Fibroblast of gingiva (primary cell): Measurements from ENCODE around the gene FAM163B.

Experiments
- DNase-seq: peaks from one replicate; pipeline ENCODE4 v3.0.0-alpha.2; 2011; ENCODE audit warnings: low read depth

The FAM163B gene

GRCh38 chr9:133597316-133597957 is 11.8 kb downstream of the FAM163B start:
- no peak for DNase-seq

DNA sequence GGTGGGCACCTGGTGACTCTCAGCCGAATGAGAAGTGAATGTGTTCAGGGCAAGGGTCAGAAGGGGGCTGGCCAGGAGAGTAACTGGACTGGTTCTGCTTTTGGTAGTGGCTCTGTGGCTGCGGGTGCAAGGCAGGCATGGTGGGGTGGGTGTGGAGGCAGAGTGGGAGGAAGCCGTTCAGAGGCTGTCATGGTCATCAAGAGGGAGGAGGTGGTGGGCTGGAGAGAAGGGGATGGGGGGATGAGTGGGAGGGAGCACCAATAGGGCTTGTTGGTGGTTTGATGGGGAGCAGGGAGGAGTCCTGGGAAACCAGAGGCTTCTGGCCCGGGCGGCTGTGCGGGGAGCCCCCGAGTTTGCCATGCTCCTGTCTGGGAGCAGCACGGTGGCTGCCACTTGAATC is 13.3 kb downstream of the FAM163B start:
- DNase-seq = no peak

GRCh38 chr9:133594310-133594709 is 14.9 kb downstream of the FAM163B start:
- DNase-seq = no peak

- no peak for DNase-seq
Measured at GRCh38 chr9:133593587-133594253, 15.5 kb downstream of the FAM163B start.

- DNase-seq = no peak
Measured at GRCh38 chr9:133592731-133593409, 16.3 kb downstream of the FAM163B start.

DNA sequence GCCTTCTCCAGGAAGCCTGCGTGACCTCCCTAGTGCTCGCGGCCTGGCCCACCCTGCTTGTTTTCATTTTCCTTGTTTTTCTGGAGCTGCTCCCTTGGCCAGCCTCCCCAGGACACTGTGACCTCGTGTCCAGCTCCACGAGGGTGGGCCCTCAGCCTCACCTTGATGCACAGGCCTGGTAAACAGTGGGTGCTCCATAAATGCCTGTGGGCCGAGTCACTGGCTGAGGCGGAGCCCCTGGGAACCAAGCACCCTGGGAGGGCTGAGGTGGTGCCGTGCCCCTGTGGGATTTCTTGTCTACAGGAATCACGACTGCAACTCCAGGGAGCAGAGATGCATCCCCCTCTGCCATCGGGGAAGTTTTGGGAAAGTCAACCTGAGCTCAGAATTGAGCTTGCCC is 17.2 kb downstream of the FAM163B start:
- no peak for DNase-seq

DNA sequence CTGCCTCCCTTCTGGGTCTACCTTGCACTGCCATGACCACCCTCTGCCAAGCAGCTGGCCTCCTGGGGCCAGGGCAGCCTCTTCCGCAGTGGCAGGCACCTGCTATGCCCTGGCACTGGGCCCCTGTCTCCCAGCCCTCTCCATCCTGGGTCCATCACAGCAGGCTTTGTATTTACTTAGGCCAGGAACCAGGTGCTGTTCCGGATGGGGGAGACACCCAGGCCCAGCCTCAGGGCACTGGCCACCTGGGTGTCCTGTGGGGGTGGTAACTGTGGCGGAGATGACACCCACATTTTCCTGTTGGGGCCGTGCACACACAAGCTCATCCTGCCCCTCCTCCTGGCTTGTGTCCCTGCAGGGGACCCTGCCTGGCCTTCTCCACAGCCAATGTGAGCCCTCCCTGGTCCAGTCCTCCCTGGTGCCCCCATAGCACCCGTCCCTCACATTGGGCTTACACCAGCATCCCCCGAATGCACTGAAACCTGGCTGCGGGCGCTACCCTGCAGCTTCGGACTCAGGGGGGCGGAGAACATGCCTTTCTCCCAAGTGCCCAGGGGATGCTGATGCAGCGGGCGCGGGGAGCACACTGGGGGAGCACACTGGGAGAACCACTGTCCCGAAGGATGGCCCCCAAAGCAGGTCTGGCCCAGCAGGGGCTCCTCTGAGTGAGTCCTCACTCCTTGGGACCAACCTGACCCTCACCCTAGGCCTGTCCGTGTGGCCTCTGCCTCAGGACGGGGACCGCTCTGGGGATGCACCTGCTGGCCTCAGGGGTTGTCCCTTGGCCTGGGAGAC is 17.9 kb downstream of the FAM163B start:
- DNase-seq = no peak

- DNase-seq = no peak
Measured at GRCh38 chr9:133590231-133590855, 18.8 kb downstream of the FAM163B start.

- no peak for DNase-seq
Measured at GRCh38 chr9:133589454-133590227, 19.5 kb downstream of the FAM163B start.

DNA sequence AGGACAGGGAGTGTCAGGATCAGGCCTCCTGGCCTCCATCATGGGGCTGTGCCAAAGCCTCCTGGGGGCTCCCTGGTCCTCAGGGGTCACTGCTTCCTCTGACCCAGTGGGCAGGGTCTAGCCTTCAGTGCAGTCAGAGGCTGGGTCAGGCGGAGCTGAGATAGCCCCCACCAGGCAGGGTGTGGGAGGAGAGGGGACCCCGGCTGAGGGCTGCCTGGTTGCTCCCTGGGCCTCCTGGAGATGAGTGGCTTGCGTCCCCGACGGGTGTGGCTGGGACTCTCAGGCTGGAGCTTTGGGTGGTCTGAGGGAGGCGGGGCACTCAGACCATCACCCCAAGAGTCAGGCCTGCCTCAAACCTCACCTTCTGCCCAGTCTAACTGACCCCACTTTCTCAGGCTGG is 21.7 kb downstream of the FAM163B start:
- DNase-seq = no peak

- DNase-seq = no peak
Measured at GRCh38 chr9:133587051-133587450, 22.1 kb downstream of the FAM163B start.

GRCh38 chr9:133585481-133586351 is 23.5 kb downstream of the FAM163B start:
- no peak for DNase-seq

DNA sequence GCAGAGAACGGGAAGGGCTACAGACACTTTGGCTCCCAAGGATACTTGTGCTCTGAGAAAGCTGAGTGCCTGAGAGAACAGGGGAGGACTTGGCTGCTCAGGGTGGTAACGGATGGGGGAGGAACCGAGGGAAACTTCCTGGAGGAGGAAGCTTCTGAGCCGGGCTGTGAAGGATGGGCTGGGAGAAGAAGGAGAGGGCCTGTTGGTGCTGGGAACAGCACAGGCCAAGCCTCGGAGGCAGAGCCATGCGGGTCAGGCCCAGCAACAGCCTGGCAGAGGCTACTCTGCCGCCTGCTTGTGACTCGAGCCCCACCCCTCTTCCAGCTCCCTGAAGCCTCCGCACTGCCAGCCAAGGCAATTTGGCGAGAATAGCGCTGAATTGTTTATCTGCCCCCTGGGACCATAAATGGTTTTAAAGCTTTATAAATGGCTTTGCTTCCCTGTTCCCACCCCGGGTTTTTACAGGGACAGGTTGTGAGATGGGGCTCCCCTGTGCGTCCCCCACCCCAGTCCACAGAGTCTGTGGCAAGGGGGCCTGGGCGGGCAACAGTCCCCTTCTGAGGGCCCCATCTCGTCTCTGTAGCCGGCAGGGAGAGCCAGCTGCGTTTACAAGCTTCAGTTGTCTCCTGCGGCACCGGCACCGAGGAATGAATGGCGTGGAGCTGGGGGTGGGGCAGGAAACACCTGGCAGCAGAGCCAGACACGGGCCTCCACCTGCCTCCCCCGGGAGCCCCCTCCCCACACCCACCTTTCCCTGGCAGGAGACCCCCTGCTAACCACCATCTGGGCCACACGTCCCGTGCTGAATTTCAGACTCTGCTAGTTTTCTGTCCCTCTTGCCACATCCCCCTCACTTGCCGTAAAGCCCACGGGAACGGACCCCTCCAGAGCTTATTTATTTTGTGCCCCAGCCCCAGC is 24.4 kb downstream of the FAM163B start:
- DNase-seq = no peak

DNA sequence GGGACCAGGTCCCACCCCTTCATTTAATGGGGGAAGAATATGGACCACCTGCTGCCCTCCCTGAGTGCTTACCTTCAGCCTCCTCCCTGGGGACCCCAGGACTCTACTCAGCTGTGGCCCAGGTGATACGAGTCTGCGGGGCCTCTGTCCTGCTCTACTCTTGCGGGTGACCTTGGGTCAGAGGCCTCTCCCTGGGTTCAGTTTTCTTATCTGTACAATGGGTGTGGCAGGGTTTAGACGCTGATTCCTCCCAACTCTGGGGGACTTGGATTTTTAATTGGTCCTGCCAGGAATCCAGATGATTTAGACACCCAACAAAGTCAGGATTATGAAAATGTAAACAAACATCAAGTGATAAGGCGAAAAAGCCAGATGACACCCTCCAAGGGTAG is 25.0 kb downstream of the FAM163B start:
- DNase-seq = no peak

GRCh38 chr9:133583586-133583985 is 25.6 kb downstream of the FAM163B start:
- DNase-seq = no peak

GRCh38 chr9:133583111-133583510 is 26.1 kb downstream of the FAM163B start:
- no peak for DNase-seq

DNA sequence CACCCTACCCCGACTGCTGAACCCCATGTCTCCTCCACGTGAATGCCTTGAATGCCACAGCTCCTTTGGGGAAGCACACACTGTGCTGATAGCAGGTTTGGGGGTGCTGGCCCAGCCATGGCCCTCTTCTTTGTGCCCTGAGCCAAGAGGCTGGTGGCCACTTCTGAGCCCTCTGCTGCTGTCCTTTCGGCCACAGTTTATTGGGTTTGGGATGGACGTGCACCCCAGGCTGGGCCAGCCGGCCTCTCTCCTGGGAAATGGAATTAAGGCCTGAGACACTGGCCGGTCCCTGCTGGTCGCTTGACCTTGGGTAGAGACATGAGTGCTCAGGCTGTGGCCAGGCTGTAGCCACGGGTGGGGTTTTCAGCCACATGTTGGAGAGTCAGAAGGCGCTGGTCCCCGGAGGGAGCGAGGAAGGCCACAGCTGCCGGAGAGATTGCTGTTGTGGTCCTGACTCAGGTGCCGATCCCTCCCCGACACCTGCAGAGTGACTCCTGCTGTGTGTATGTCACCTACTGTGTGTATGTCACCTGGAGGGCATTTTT is 26.6 kb downstream of the FAM163B start:
- DNase-seq = no peak

GRCh38 chr9:133581513-133582343 is 27.5 kb downstream of the FAM163B start:
- no peak for DNase-seq
